HG03060 (cell line): ENCODE results near the gene CD27.
"Not testable (repeated sequence)": the region's sequence is repeated elsewhere in the genome, so short reads cannot be mapped to it uniquely, and the experiment has no call there.

Experiments
- ATAC-seq: cut with Tn5 transposase; IDR thresholded peaks from one replicate; pipeline ENCODE4 v1.9.1; 2021; ENCODE audit warnings: low read depth, moderate number of reproducible peaks; ENCODE audit not compliant: unreplicated experiment

Gene CD27

GRCh38 chr12:6460751-6461371 lies 16.1 kb downstream of the CD27 start:
- ATAC-seq: no peak

- ATAC-seq: peak; percentile 50
Observed at GRCh38 chr12:6461401-6462233, 16.9 kb downstream of the CD27 start.

- no peak for ATAC-seq
Observed at GRCh38 chr12:6462234-6462995, 17.7 kb downstream of the CD27 start.

GRCh38 chr12:6463216-6463615 lies 18.5 kb downstream of the CD27 start:
- no peak for ATAC-seq

- no peak for ATAC-seq
Observed at GRCh38 chr12:6463858-6464257, 19.1 kb downstream of the CD27 start.

- no peak for ATAC-seq
Observed at GRCh38 chr12:6464531-6464930, 19.8 kb downstream of the CD27 start.

- no peak for ATAC-seq
Observed at GRCh38 chr12:6465467-6466183, 20.9 kb downstream of the CD27 start.

- no peak for ATAC-seq
Observed at GRCh38 chr12:6466184-6466573, 21.4 kb downstream of the CD27 start.

- ATAC-seq: not testable (repeated sequence)
Observed at GRCh38 chr12:6466751-6467150, 22.0 kb downstream of the CD27 start.

GRCh38 chr12:6467571-6468282 lies 23.0 kb downstream of the CD27 start:
- ATAC-seq: not testable (repeated sequence)

- ATAC-seq: no peak
Observed at GRCh38 chr12:6468283-6468575, 23.5 kb downstream of the CD27 start.

- ATAC-seq: no peak
Observed at GRCh38 chr12:6469092-6469491, 24.3 kb downstream of the CD27 start.

- ATAC-seq: no peak
Observed at GRCh38 chr12:6469609-6470374, 25.0 kb downstream of the CD27 start.

GRCh38 chr12:6470375-6471163 lies 25.8 kb downstream of the CD27 start, which contains the start of gene VAMP1:
Gene VAMP1 (minus strand): TSS chr12:6470677. CDS start chr12:6470531, 146 bp downstream.
- peak; percentile 63 for ATAC-seq

- ATAC-seq: no peak
Observed at GRCh38 chr12:6471989-6472360, 27.2 kb downstream of the CD27 start.

- no peak for ATAC-seq
Observed at GRCh38 chr12:6472491-6472890, 27.7 kb downstream of the CD27 start.

- ATAC-seq: not testable (repeated sequence)
Observed at GRCh38 chr12:6475233-6475975, 30.6 kb downstream of the CD27 start.

- ATAC-seq: no peak
Observed at GRCh38 chr12:6476489-6476888, 31.7 kb downstream of the CD27 start.
